Effector CD8-positive, alpha-beta T cell (primary cell): ENCODE results near the gene FHL3.

ENCODE experiments used
- DNase-seq: peaks from one replicate; lab custom pipeline; 2025; lab: John Stamatoyannopoulos, UW

FHL3 gene

DNA sequence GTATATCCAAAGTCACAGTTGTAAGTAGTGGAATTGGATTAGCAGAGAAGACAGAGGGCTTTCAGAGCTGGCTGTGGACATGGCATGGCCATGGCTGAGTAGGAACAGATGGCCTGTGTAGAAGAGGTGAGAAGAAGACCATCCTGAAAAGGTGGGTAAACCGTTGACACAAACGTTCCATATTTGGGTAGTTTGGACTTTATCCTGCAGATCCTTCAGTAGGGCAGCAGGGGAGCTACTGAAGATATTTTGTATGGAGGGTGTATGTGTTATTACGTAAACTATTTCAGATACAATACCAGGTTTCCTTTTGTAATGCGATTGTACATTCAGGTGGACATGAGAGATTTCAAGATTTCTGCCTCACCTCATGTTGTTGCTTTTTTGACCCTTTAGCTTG lies 8.9 kb upstream of the FHL3 start:
- DNase-seq = no peak

- DNase-seq = no peak
Observed at GRCh38 chr1:38013227-38013622, 7.9 kb upstream of the FHL3 start.

GRCh38 chr1:38012363-38013226 lies 7.3 kb upstream of the FHL3 start, which contains the start of gene UTP11:
UTP11 (plus strand) TSS chr1:38012734; CDS start chr1:38012803, 69 bp downstream.
- peak; percentile 85 for DNase-seq

GRCh38 chr1:38009841-38010180 lies 4.5 kb upstream of the FHL3 start:
- no peak for DNase-seq

DNA sequence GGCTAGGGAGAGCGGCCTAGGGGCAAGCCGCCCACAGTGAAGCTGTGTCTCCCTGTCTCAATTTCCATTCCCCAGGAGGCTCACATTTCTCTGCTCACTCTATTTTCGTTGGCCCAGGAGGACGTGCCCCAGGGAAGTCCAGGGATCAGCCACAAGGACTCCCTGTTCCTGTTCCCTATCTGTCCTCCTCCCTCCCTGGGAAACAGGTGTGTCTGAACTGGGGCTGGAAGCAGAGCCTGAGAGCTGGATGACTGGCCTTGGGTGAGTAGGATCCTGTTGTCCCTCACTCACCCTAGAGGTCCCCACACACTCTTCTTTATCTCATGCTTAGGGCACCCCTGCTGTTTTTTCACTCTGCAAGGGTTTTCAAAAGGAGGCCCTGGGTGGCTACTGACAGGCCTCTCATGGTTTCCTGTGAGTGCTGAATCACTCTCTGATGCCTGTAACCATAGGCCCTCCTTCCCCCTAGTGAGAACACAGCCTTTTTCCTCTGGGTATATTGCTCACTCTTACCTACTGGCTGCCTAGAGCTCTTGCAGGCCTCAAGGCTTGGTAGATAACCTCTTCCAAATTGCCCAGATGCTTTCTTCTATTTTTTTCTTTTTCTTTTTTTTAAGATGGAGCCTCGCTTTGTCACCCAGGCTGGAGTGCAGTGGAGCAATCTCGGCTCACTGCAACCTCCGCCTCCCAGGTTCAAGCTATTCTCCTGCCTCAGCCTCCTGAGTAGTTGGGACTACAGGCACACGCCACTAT lies 4.0 kb upstream of the FHL3 start:
- no peak for DNase-seq

GRCh38 chr1:38006008-38006828 lies 904 bp upstream of the FHL3 start:
- no peak for DNase-seq

GRCh38 chr1:38004284-38005108 lies 818 bp downstream of the FHL3 start:
- no peak for DNase-seq

GRCh38 chr1:38003261-38004250 lies 1.8 kb downstream of the FHL3 start:
- no peak for DNase-seq

DNA sequence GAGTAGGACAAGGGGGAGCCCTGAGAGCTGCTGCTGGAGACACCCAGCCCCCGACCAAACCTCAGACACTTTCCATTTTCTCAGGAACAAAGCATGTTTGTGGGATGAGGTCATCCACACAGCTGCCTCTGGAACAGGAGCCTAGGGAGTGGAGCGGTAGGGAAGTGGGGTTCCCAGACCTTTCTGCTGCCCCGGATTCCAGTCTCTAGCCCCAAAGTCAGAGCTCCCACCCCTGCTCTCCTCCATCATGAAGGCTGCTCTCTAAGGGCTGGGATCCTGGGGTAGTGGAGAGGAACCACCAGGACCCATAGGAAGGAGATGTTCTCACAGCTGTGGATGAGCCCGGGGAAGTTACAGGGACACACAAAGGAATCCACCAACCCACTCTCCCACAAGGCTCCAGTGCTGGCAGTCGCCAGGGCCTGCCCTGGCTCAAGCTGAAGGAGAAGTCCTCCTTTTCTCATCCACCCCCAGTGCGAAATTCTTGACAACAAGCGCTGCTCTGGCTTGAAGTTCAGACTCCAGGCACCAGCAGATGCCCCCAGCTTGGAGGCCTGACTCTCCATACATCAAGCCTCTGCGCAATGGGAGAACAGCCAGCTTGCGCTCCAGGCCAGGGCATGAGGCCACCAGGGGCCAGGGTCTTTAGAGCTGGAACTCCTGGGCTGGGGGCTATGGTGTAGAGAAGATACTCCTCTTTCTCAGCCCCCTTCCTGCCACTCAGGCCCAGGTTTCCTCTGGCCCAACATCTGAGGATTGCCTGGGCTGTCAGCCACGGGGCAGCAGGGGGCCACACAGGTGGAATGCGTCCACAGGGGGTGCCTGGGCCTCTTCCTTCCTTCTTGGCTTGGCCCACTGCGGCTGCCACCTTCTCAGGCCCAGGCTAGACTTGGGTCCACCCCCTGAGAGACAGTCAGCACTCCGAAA lies 4.5 kb downstream of the FHL3 start:
- DNase-seq = no peak

GRCh38 chr1:38000233-38000528 lies 5.1 kb downstream of the FHL3 start:
- DNase-seq = no peak

DNA sequence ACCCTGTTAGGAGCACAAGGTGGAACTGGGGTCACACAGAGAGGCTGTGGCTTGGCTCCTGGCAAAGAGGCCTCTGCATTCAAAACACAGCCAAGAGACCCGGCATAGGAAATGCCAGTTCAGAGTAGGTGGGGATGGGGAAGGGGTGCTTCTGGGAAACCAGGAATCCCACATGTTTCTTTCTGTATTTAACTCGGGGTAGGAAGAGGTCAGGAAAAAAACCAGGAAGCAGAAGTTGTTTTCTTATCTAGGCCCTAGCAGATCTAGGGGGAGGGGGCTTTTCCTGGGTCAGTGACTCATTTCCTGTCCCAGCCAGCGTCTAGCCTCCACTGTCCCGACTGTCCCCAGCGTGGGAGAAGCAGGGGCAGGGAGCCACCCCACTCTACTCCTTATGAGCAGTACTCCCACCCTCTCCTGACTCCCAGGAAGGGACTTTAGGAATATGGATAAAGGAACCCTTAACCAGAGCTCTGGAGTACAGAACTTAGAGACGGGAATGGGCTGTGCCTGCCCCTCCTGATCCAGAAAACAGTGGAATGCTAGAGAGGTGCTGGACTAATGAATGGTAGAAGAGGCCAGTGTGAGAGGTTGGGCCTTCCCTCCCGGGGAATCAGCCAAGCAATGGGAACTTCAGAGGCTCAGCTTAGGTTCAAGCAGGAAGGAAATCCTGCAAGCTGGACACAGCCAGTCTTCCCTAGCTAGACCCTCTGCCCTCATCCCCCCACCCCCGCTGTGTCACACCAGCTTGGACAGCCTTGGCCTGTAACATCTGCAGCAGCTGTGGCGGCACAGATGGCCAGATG lies 5.7 kb downstream of the FHL3 start:
- DNase-seq = no peak

- DNase-seq = no peak
Observed at GRCh38 chr1:37998913-37999429, 6.3 kb downstream of the FHL3 start.

GRCh38 chr1:37998089-37998808 lies 7.1 kb downstream of the FHL3 start:
- DNase-seq = no peak

DNA sequence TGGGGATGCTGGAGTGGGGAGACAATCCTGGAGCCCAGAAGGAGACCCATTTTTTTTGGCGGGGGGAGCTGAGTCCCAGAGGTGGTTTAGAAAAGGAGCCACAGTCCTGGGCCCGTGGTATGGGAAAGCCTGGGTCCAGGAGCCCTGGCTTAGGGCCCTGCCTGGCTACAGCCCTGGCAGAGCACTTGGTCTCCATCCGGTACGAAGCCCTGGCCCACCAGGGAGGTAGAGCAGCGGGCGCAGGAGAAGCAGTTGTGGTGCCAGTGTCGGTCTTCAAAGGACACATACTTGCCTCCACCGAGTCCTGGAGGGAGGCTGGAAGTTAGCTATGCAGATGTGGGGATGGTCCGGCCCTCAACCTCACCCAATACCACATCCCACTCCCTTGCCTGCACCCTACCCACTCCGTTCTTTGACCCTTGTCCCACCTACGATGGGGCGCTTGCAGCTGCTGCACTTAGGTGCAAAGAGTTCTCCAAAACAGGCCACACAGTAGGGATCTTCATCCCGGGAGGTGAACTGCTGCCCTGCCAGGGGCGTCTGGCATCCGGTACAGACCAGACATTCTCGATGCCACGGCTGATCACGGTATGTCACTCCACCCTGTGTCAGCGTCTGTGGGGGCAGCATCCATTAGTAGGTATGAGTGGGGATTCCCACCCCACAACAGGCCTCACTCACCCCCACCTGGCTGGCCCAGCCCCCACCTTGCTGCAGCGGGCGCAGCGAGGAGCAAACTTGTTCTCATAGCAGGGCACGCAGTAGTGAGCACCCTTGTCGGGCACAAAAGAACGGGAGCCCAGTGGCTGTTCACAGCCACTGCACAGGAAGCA lies 7.8 kb downstream of the FHL3 start:
- no peak for DNase-seq

DNA sequence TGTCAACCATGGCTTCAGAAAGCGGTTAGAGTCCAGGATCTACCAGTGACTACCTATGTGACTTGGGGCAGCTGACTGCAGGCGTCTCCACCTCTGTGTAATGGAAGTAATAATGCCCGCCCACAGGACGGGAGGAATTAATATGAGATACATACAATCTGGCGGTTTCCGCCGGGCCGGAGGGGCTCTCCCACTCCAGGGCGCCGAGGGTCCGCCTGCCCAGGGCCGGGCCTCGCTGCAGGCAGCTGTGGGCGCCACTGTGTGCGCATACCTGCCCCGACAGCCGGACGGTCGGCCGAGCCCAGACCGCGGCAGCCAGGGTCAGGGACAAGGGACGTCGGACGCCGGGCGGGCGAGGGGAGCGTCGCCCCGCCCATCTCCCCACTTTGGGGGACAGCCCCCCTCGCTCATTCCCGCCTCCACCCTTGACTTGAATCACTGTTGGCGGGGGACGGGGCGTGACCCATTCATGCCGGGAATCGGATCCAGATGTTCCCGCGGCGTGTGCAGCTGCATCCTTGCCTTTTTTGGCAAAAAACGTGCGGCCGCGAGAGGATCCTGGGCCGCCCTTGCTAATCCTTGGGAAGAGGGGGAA lies 9.5 kb downstream of the FHL3 start:
- no peak for DNase-seq

- no peak for DNase-seq
Observed at GRCh38 chr1:37994886-37995566, 10.3 kb downstream of the FHL3 start.
